RCC 7860 (cell line): ENCODE measurements around the gene PAM.
A peak's percentile ranks its signal among the peaks of the same experiment; 100 is the strongest.

Experiments used
- DNase-seq: peaks from one replicate; pipeline ENCODE4 v3.0.0-alpha.2; 2015; ENCODE audit warnings: low spot score
- FAIRE-seq: peaks from 2 replicates; lab custom pipeline; 2012; peaks lifted over from hg19 to GRCh38; lab: Jason Lieb, UNC

The PAM gene

GRCh38 chr5:102927007-102927406, 171.9 kb downstream of the PAM start:
- FAIRE-seq (no peak), DNase-seq (no peak)

DNA sequence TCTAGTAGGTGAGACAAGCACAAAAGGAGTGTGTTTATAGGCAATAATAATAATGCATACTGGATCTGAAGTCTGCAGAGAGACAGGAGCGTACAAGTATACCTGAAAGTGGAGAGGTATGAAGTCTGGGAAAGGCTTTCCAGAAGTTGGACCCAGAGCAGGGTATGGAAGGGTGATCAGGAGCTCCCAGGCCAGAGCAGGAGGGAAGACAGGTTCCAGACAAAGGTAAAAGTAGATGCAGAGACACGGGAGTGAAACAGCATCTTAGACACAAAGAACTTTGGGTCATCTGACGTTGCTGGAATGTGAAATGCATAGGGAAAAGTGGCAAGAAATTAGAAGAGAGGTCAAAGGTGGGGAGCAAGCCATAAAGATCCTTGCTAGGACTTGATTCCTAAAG, 175.1 kb downstream of the PAM start:
- DNase-seq (no peak), FAIRE-seq (no peak)

- DNase-seq (no peak), FAIRE-seq (no peak)
Observed at GRCh38 chr5:102931085-102931725, 176.1 kb downstream of the PAM start.

DNA sequence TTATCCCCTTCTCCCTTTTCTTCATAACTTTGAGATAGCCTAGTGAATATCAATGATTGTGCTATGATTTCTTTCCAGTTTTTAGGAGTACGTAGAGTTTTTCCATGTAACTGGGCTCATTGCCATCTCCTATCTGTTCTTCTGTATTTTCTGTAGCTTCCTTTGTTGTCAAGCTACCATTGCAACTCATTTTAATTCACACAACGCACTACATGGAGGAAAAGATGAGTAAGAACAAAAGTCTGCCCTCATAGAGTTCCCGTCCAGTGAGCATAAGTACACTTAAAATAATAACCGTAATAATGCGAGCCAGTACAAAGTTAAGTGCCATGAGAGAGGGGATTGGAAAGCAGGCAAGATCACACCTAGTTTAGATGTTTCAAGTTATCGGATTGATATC, 177.7 kb downstream of the PAM start:
- no peak for FAIRE-seq
- DNase-seq: no peak

GRCh38 chr5:102933316-102933715, 178.2 kb downstream of the PAM start:
- DNase-seq (no peak), FAIRE-seq (no peak)

DNA sequence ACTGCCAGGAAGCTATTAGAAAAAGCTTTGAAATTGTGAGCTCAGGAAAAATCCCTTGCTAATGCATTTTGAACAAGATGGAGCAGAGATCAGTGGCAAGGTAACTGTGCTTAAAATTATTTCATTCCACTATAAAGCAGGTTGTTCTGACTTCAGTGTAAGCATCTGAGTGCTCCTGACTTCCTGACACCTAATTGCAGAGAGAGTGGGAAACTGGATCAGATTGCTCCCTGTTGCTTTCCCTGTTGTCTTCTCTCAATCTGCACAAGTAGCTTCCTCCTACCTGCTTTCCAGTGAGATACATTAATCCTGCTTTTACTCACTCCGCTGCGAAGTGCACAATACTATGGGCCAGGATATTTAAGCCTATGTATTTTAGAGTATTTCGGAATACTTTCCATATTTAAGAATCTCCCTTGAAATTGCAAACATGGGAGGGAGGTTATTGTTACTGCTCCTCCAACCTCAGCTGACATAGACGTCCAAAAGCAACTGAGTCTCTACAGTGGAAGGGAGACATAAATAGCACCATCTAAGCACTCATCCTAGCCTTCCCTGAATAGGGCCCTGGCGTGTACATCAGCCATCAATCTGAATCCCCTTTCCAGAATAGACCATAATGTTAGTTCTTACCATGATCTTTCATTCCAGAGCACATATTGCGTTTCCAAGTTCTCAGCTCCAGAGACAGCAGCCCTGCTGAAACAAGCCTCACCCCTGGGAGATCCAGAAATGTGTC, 178.8 kb downstream of the PAM start:
- no peak for FAIRE-seq
- no peak for DNase-seq

DNA sequence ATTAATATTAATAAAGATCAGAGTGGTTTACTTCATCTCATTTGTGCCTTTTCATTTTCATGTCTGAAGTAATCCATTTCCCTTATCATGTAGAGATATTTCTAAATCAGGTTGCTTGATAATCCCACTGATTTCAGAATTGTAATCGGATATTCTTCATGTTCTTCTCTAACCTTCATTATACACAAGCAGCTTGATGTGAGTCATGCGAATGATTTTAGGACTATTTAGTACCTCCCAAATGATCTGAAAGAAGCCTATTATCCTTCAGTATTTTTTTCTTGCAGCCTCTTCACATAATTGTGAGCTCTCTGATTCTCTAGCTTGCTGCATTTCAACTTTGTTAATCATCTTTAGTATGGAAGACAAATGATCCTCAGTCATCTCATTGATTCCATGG, 182.8 kb downstream of the PAM start:
- FAIRE-seq (no peak), DNase-seq (no peak)

DNA sequence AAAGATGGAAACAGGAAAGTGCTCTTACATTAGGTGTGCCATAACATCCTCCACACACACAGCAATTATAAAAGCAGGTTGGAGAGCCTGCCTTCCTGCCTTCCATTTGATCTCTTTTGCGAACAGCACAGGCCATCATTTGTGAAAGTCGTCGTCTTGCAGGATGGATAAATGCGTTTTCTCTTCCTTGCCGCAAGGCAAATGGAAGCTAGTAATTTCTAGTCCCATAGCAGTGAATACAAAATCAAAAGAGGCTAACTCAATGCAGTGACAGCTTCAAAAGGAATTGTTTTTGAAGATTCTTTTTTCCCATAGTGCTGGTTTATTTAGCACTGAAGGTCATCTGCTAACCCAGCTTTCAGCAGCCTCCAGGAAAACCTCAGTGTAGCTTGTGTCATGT, 186.0 kb downstream of the PAM start:
- FAIRE-seq (no peak), DNase-seq (no peak)

- no peak for DNase-seq
- no peak for FAIRE-seq
Observed at GRCh38 chr5:102946414-102946813, 191.3 kb downstream of the PAM start.

DNA sequence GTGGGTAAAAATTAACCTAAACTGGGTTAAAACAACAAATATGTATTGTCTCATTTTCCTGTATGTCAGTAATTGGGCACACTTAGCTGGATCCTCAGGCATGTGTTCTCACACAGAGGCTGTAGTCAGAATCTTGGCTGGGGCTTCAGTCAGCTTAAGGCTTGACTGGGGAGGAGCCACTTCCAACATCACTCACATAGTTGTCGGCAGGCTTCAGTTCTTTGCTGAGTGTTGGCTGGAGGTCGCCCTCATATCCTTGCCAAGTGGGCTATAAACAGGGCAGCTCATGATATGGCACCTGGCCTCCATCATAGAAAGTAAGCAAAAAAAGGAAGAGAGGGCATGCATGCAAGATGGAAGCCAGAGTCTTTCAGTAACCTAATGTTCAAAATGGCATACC, 191.9 kb downstream of the PAM start:
- FAIRE-seq: no peak
- no peak for DNase-seq

DNA sequence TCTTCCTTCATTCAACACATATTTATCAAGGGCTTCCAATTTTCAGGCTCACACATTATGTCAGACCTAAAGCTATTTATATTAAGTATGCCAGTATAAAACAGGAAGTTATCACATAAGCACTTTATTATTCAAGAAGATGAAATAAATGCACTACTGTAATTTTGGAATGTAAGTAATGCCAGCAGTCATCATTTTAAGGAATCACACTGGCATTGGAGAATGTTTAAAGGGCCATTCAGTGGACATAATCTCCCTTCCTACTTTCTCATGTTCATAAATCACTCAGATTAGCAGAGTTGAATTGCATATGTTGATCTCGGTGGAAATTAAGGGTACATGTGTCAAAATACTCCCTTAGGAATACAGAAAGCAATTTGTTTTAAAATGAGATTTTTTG, 200.4 kb downstream of the PAM start:
- DNase-seq (no peak), FAIRE-seq (no peak)

DNA sequence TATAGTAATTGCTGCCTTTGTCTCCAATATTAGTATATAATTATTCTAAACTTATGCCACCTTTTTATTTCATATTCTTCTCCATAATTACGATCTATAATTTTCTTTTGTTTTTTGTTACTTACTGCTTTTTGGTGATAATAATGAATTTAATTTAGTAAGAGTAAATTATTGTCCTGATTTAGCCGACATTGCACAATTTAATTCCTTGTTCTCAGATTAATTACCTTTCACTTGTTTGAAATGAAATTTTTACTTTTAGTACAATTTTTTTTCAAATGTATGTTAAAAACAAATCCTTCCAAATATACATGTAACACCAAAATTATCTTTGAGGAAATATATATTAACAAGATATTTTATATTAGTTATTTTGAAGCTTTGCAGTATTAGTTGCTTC, 201.5 kb downstream of the PAM start:
- FAIRE-seq (no peak), DNase-seq (no peak)

DNA sequence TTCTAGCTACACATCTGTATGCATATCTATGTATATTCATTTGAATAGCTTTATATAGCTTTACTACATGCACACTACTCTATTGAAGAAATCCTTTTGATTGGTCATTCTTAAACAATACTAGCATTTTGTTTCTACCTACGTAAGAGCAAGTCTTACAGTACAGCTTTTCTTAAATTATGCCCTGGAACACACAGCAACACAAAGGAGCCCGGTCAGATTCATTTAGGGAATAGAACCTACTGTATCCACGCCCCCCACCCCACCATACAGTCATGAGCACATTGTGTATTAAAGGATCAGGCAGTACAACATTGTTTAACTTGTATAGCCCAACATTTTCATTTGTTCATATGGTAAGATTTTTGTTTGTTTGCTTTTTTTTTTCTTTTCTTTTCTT, 202.0 kb downstream of the PAM start:
- DNase-seq (no peak), FAIRE-seq (no peak)

GRCh38 chr5:102958481-102959011, 203.4 kb downstream of the PAM start:
- no peak for FAIRE-seq
- peak; percentile 51 for DNase-seq

DNA sequence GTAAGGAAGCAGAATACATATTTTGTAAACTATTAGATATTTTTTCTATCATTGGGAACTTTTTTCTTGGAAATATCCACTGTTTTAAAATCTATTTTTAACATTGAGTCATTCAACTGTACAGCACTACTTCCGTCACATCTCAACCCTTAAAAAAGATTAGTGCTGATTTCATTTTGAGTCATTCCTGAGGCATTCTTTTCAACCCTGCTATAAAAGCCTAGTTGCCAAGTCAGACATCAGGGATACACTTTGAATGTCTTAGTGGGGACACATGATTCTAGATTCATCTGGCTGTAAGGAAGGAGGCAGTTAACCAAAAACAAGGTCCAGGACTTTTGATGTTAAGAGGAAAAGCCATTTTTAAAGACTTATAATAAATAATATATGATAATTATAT, 203.9 kb downstream of the PAM start:
- DNase-seq (peak; percentile 89), FAIRE-seq (peak; percentile 98)

GRCh38 chr5:102961671-102962070, 206.6 kb downstream of the PAM start:
- FAIRE-seq (no peak), DNase-seq (no peak)

DNA sequence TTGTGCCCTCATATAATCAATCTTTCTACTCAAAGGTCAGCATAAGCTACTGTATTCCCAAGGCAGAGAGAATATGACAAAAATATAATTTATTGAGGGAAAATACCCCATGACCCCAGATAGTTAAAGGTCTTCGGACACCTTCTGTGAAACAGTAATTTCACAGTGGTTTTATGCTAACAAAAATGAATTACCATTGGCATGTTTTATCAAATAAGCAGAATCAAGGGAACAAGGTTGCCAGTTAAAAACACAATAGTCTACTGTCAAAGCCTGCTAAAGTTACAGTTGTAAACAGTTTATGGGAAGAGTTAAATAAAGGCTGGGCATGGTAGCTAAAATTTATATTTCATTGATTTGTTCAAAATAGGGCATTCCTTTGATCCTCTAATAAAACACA, 210.5 kb downstream of the PAM start:
- FAIRE-seq (no peak), DNase-seq (no peak)

DNA sequence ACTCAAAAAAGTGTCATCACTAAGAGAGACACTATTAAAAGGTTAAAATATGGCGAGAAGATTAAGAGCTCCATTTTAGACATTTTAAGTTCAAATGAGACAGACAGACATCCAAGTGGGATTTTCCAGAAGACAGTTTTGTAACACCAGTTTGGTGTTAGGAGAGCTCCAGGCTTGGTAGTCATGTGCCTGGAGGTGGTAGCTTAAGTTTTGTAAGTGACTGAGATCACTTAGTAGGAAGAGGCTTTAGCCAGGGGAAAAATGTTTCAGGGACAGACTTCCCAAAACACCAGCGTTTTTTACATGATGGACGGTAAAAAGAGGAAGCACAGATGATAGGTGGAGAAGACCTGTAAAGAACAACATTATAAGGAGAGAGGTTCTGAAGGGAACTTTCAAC, 214.5 kb downstream of the PAM start:
- DNase-seq: no peak
- FAIRE-seq: no peak

- FAIRE-seq (peak; percentile 34), DNase-seq (peak; percentile 18)
Observed at GRCh38 chr5:102971676-102972293, 216.7 kb downstream of the PAM start.

DNA sequence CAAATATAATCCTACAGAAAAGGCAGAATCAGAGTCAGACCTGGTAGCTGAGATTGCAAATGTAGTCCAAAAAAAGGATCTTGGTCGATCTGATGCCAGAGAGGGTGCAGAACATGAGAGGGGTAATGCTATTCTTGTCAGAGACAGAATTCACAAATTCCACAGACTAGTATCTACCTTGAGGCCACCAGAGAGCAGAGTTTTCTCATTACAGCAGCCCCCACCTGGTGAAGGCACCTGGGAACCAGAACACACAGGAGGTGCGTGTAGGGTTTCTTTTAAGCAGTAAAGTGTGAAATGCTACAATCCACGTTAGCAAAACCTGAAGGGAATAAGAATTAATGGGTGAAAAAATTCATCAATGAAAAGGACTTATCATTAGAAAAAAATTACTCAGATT, 219.1 kb downstream of the PAM start:
- FAIRE-seq (no peak), DNase-seq (no peak)

- no peak for FAIRE-seq
- DNase-seq: no peak
Observed at GRCh38 chr5:102975045-102975444, 219.9 kb downstream of the PAM start.
